ENCODE measurements around the gene CDR2L.

DNA sequence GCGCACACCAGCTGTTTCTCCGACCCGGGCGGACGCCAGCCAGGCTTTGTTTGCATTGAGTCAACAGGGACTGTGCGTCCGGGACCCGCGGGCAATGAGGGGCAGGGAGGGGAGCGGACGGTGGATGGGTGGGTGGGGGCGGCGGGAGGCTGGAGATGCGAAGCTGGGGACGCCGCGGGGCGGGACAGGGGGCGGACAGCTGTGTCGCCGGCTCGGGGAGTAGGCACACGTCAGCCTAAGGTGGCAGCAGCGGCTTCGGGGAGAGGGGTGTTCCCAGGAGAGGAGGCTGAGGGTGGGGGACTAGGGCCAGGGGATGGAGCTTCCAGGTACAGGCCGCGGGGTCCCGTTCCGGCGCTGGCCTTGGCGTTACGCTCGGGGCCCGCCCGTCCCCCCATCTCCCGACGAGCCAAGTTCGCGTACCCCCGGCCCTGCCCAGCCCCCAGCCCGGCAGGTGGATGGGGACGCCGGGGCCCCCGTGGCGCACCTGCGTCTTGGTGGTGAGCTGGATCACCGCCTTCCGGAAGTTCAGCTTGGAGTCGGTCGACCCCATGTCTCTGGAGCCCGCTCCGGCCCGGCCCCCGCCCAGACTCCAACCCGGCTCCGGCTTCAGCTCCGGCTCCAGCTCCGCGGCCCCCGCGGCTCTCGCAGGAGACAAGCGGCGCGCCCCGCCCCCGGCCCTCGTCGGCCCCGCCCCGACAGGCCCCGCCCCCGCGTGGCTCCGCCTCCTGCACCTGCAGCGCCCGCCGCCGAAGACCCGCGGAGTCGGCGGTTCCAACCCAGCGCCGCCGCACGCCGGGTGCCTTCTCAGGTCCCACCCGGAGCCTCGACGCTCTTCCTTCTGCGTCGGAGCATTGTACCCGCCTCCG is 15.1 kb upstream of the CDR2L start, which contains the start of gene HID1:
- TF ChIP-seq, protein P1, sequence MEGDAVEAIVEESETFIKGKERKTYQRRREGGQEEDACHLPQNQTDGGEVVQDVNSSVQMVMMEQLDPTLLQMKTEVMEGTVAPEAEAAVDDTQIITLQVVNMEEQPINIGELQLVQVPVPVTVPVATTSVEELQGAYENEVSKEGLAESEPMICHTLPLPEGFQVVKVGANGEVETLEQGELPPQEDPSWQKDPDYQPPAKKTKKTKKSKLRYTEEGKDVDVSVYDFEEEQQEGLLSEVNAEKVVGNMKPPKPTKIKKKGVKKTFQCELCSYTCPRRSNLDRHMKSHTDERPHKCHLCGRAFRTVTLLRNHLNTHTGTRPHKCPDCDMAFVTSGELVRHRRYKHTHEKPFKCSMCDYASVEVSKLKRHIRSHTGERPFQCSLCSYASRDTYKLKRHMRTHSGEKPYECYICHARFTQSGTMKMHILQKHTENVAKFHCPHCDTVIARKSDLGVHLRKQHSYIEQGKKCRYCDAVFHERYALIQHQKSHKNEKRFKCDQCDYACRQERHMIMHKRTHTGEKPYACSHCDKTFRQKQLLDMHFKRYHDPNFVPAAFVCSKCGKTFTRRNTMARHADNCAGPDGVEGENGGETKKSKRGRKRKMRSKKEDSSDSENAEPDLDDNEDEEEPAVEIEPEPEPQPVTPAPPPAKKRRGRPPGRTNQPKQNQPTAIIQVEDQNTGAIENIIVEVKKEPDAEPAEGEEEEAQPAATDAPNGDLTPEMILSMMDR (IDR thresholded peaks at IDR 0.05): peak in 1 of 6 experiments; percentile 3
- TF ChIP-seq POLR2A (IDR thresholded peaks at IDR 0.05): peak; percentile 29 to 53
